MM.1S (cell line): ENCODE data around the gene IGFBP4.
A peak's percentile ranks its signal among the peaks of the same experiment; 100 is the strongest.

ENCODE experiments used
- DNase-seq: peaks from one replicate; pipeline ENCODE4 v3.0.0-alpha.2; 2015
- H2AFZ ChIP-seq: fragments of 300-600 bp; sonication (generic); 2 replicates; pipeline ENCODE4 v1.6.0; 2016; ENCODE audit warnings: antibody characterized with exemption, low read length
- H3F3A ChIP-seq: fragments of 300-600 bp; sonication (generic); 2 replicates; pipeline ENCODE4 v1.6.1; 2016; ENCODE audit warnings: mild to moderate bottlenecking, antibody characterized with exemption, low read length, moderate library complexity, mixed read lengths; ENCODE audit not compliant: insufficient read depth
- H3K27ac ChIP-seq: fragments of 300-600 bp; sonication (generic); 2 replicates; pipeline ENCODE4 v1.5.1; 2016; ENCODE audit warnings: mild to moderate bottlenecking, low read length
- H3K27me3 ChIP-seq: fragments of 300-600 bp; sonication (generic); replicated peaks from 2 replicates; pipeline ENCODE4 v1.6.0; 2016; ENCODE audit warnings: low read length; ENCODE audit not compliant: insufficient read depth
- H3K36me3 ChIP-seq: fragments of 300-600 bp; sonication (generic); replicated peaks from 2 replicates; pipeline ENCODE4 v1.6.1; 2016; ENCODE audit warnings: mild to moderate bottlenecking, low read length, mixed read lengths; ENCODE audit not compliant: insufficient read depth
- H3K4me1 ChIP-seq: fragments of 300-600 bp; sonication (generic); 2 replicates; pipeline ENCODE4 v1.6.1; 2016; ENCODE audit warnings: low read length, mixed read lengths
- H3K4me2 ChIP-seq: fragments of 300-600 bp; sonication (generic); 2 replicates; pipeline ENCODE4 v1.6.0; 2016; ENCODE audit warnings: low read depth, low read length
- H3K4me3 ChIP-seq: fragments of 300-600 bp; sonication (generic); 2 replicates; pipeline ENCODE4 v1.5.1; 2016; ENCODE audit warnings: low read length, mixed read lengths
- H3K79me2 ChIP-seq: fragments of 300-600 bp; sonication (generic); 2 replicates; pipeline ENCODE4 v1.6.1; 2016; ENCODE audit warnings: mixed run types, low read length, mixed read lengths
- H3K9ac ChIP-seq: fragments of 300-600 bp; sonication (generic); 2 replicates; pipeline ENCODE4 v1.6.1; 2016; ENCODE audit warnings: low read length, mixed read lengths
- H3K9me2 ChIP-seq: fragments of 300-600 bp; sonication (generic); replicated peaks from 2 replicates; pipeline ENCODE4 v1.6.1; 2016; ENCODE audit warnings: mild to moderate bottlenecking, low read length, mixed read lengths; ENCODE audit not compliant: insufficient read depth
- H3K9me3 ChIP-seq: fragments of 300-600 bp; sonication (generic); replicated peaks from 2 replicates; pipeline ENCODE4 v1.6.1; 2016; ENCODE audit warnings: mild to moderate bottlenecking, low read length, mixed read lengths; ENCODE audit not compliant: insufficient read depth
- H4K20me1 ChIP-seq: fragments of 300-600 bp; sonication (generic); 2 replicates; pipeline ENCODE4 v1.6.1; 2016; ENCODE audit warnings: mild to moderate bottlenecking, low read length, moderate library complexity, mixed read lengths; ENCODE audit not compliant: insufficient read depth
- CTCF ChIP-seq: fragments of 300-600 bp; sonication (generic); IDR thresholded peaks from 2 replicates; pipeline ENCODE4 v1.5.1; 2016; ENCODE audit warnings: antibody characterized with exemption, low read length, mixed read lengths
- EZH2 ChIP-seq: fragments of 300-600 bp; sonication (generic); optimal IDR thresholded peaks from 2 replicates; pipeline ENCODE3; 2017; ENCODE audit warnings: low read depth, mild to moderate bottlenecking, antibody characterized with exemption, low read length, mixed read lengths
- EZH2phosphoT487 ChIP-seq: fragments of 300-600 bp; sonication (generic); IDR thresholded peaks from 2 replicates; pipeline ENCODE4 v1.6.1; 2018; ENCODE audit warnings: antibody characterized with exemption, low read length

IGFBP4 gene

DNA sequence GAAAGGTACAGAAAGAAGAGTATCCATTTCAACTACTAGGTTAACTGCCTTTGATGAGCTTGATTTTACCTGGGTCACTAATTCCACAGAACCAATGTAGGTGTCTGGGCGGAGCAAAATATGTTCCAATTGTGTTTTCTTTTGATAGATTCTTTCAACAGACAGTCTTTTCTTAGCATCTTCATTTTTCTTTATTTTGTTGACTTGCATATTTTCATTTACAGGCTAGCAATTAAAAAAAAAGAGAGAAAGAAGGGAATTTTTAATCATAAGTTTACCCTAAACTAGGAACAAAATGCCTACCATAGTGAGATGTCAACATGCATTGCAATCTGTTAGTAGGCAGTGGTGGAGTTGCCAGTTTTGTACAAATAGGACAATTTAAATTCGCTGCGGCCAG, 26.6 kb upstream of the IGFBP4 start:
- H3K27ac ChIP-seq = no peak overlapping the region
- peak overlapping the region; percentile 98 for H3K4me3 ChIP-seq
- peak overlapping the region; percentile 93; the same call in 1 of the 2 replicates for H2AFZ ChIP-seq
- peaks cover 12% of the 10 kb centered on the region; the same call in 1 of the 2 replicates for H3K4me1 ChIP-seq
- H3K79me2 ChIP-seq = peaks cover 51% of the 10 kb centered on the region
- H3K4me2 ChIP-seq = peak overlapping the region; percentile 81
- H4K20me1 ChIP-seq = no peaks in the 10 kb centered on the region
- H3K27me3 ChIP-seq = no peaks in the 10 kb centered on the region
- H3K9me2 ChIP-seq = no peaks in the 10 kb centered on the region
- no peaks in the 10 kb centered on the region for H3K9me3 ChIP-seq
- H3K36me3 ChIP-seq = peaks cover 3% of the 10 kb centered on the region
- TF ChIP-seq CTCF = no peak
- TF ChIP-seq EZH2 = no peak
- no peak for TF ChIP-seq EZH2phosphoT487
- peak; percentile 15 for DNase-seq
- peak overlapping the region; percentile 79 for H3K9ac ChIP-seq
- peaks cover 6% of the 10 kb centered on the region; the same call in 1 of the 2 replicates for H3F3A ChIP-seq

DNA sequence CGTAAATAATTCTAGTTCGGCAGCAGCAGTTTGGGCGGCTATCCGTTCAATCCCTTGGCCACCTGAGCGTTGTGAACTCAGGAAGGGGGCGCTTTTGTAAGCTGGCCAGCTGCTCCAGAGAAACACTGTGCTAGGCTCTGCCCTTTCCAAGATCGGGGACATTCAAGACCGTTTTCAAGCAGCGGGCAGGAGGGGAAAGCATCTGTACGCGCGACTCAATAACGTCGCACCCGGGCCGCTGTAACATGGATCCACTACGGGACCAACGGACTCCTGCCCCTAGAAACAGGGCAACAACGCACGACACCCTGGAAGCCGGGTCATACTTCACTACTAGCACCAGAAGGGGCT, 26.0 kb upstream of the IGFBP4 start:
- H3K4me3 ChIP-seq = peak overlapping the region; percentile 98
- H3K9me3 ChIP-seq = no peaks in the 10 kb centered on the region
- H3K9me2 ChIP-seq = no peaks in the 10 kb centered on the region
- DNase-seq = peak; percentile 31
- H3K36me3 ChIP-seq = peaks cover 3% of the 10 kb centered on the region
- H3K9ac ChIP-seq = peak overlapping the region; percentile 79
- H3K4me1 ChIP-seq = peaks cover 12% of the 10 kb centered on the region; the same call in 1 of the 2 replicates
- H3K79me2 ChIP-seq = peaks cover 45% of the 10 kb centered on the region
- TF ChIP-seq EZH2 (no peak), EZH2phosphoT487 (no peak), CTCF (no peak)
- peak overlapping the region; percentile 39; the same call in 1 of the 2 replicates for H3K27ac ChIP-seq
- H3K27me3 ChIP-seq = no peaks in the 10 kb centered on the region
- 0 out of 2 replicates have a peak, but pooled peaks cover 3% of the 10 kb centered on the region for H3F3A ChIP-seq
- peak overlapping the region; percentile 93 for H2AFZ ChIP-seq
- H3K4me2 ChIP-seq = peak overlapping the region; percentile 81
- no peaks in the 10 kb centered on the region for H4K20me1 ChIP-seq

GRCh38 chr17:40417609-40418427, 25.4 kb upstream of the IGFBP4 start, which contains the start of gene TOP2A:
TOP2A (minus strand) TSS chr17:40417896; CDS start chr17:40417791, 105 bp downstream.
- peak within 1 kb of the TSS; percentile 98 for H3K4me3 ChIP-seq
- peak within 1 kb of the TSS; percentile 79 for H3K9ac ChIP-seq
- H2AFZ ChIP-seq = peak within 1 kb of the TSS; percentile 100
- 0 out of 2 replicates have a peak, but pooled peaks cover 3% of the 10 kb centered on the region for H3F3A ChIP-seq
- H3K9me2 ChIP-seq = no peaks in the 10 kb centered on the region
- H3K4me1 ChIP-seq = peaks cover 12% of the 10 kb centered on the region; the same call in 1 of the 2 replicates
- peak; percentile 100 for DNase-seq
- H3K27me3 ChIP-seq = no peaks in the 10 kb centered on the region
- TF ChIP-seq EZH2phosphoT487 = no peak
- no peak for TF ChIP-seq EZH2
- no peak for TF ChIP-seq CTCF
- no peaks in the 10 kb centered on the region; the same call in 1 of the 2 replicates for H3K36me3 ChIP-seq
- peaks cover 41% of the 10 kb centered on the region for H3K79me2 ChIP-seq
- no peaks in the 10 kb centered on the region for H3K9me3 ChIP-seq
- peak within 1 kb of the TSS; percentile 93 for H3K4me2 ChIP-seq
- H4K20me1 ChIP-seq = no peaks in the 10 kb centered on the region
- peak within 1 kb of the TSS; percentile 39; the same call in 1 of the 2 replicates for H3K27ac ChIP-seq
